HG03103 (cell line): ENCODE data around the gene ZDHHC14.
A peak's percentile ranks its signal among the peaks of the same experiment; 100 is the strongest.
"Not testable (repeated sequence)": the region's sequence is repeated elsewhere in the genome, so short reads cannot be mapped to it uniquely, and the experiment has no call there.

Source experiments
- ATAC-seq: cut with Tn5 transposase; IDR thresholded peaks from one replicate; pipeline ENCODE4 v1.9.1; 2021; ENCODE audit warnings: low read depth; ENCODE audit not compliant: unreplicated experiment

ZDHHC14 gene

GRCh38 chr6:157379656-157380457 is 1.1 kb upstream of the ZDHHC14 start:
- ATAC-seq, result peak; percentile 68

- peak; percentile 2 for ATAC-seq
Measured at GRCh38 chr6:157380458-157380778, 572 bp upstream of the ZDHHC14 start.

- ATAC-seq, result peak; percentile 13
Measured at GRCh38 chr6:157381631-157382621, 936 bp downstream of the ZDHHC14 start.

- no peak for ATAC-seq
Measured at GRCh38 chr6:157382821-157383220, 1.8 kb downstream of the ZDHHC14 start.

GRCh38 chr6:157383471-157383870 is 2.5 kb downstream of the ZDHHC14 start:
- no peak for ATAC-seq

GRCh38 chr6:157384962-157385361 is 4.0 kb downstream of the ZDHHC14 start:
- not testable (repeated sequence) for ATAC-seq

GRCh38 chr6:157385482-157385881 is 4.5 kb downstream of the ZDHHC14 start:
- ATAC-seq, result no peak

GRCh38 chr6:157386023-157386422 is 5.0 kb downstream of the ZDHHC14 start:
- ATAC-seq, result no peak

- ATAC-seq, result no peak
Measured at GRCh38 chr6:157386454-157386853, 5.5 kb downstream of the ZDHHC14 start.

GRCh38 chr6:157388924-157389323 is 7.9 kb downstream of the ZDHHC14 start:
- ATAC-seq, result no peak

- no peak for ATAC-seq
Measured at GRCh38 chr6:157390273-157391060, 9.5 kb downstream of the ZDHHC14 start.

GRCh38 chr6:157392927-157393668 is 12.1 kb downstream of the ZDHHC14 start:
- ATAC-seq, result no peak

GRCh38 chr6:157393669-157394327 is 12.8 kb downstream of the ZDHHC14 start:
- no peak for ATAC-seq

GRCh38 chr6:157395199-157395598 is 14.2 kb downstream of the ZDHHC14 start:
- not testable (repeated sequence) for ATAC-seq

GRCh38 chr6:157396026-157396425 is 15.0 kb downstream of the ZDHHC14 start:
- no peak for ATAC-seq

- ATAC-seq, result no peak
Measured at GRCh38 chr6:157397660-157398059, 16.7 kb downstream of the ZDHHC14 start.

- no peak for ATAC-seq
Measured at GRCh38 chr6:157398151-157398550, 17.2 kb downstream of the ZDHHC14 start.

GRCh38 chr6:157400676-157401075 is 19.7 kb downstream of the ZDHHC14 start:
- no peak for ATAC-seq

- no peak for ATAC-seq
Measured at GRCh38 chr6:157401734-157402338, 20.8 kb downstream of the ZDHHC14 start.
